Stimulated activated CD8-positive, alpha-beta memory T cell treated with anti-CD3 and anti-CD28 coated beads, Interleukin-12 subunit alpha, Interleukin-12 subunit beta, amount 100 ng/mL, for 24 hours (primary cell): ENCODE data around the gene TIGAR.

ENCODE experiments used
- DNase-seq: peaks from one replicate; pipeline ENCODE4 v3.0.0-alpha.2; 2020; ENCODE audit errors: extremely low read depth

The TIGAR gene

GRCh38 chr12:4303750-4304149, 17.3 kb upstream of the TIGAR start:
- DNase-seq = no peak

- no peak for DNase-seq
Observed at GRCh38 chr12:4307593-4308333, 13.2 kb upstream of the TIGAR start.

DNA sequence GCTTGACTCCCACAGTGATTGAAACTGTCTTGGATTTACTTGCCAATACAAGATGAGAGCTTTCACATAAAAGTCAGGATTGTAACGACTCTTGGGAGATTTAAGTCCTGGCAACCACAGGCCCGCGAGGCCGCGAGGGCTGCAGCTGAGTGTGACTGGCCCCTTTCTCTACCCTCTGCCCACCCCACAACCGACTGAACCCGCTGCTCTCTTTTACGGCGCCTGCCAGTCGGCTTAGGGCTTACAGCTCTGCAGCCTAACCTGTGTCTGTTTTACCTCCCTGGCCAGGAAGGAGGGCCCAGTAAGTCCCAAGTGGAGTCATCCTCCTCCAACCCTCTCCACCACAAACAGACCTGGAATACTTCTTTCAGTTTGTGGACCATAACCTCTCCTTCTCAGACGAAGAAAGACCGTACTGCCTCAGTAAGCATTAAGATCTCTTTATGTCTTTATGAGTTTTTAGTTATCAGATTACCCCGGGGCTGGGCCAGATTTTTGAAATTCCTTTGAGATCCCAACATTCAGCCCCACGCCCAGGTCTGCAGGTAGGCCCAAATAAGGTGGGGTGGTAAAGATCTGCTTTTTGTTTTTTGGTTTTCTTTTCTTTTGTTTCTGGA, 12.6 kb upstream of the TIGAR start:
- DNase-seq = no peak

GRCh38 chr12:4311776-4312175, 9.2 kb upstream of the TIGAR start:
- DNase-seq = no peak

DNA sequence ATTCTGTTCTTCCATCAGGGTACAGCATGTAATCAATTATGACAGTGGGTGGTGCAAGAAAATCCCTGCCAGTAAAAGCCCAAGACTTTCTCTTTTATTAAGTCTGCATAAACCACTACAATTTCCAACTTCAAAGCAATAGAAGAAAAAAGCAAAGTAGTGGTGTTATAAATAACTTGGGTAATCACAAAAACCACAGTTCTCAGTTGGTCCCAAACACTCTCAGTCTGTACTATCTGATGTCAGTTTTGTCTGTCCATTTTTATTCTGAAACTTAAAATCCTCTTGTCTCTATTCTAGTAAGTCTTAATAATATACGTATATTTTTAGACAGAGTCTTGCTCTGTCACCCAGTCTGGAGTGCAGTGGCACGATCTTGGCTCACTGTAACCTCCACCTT, 8.8 kb upstream of the TIGAR start:
- no peak for DNase-seq

GRCh38 chr12:4320497-4320852, 538 bp upstream of the TIGAR start:
- DNase-seq = no peak

DNA sequence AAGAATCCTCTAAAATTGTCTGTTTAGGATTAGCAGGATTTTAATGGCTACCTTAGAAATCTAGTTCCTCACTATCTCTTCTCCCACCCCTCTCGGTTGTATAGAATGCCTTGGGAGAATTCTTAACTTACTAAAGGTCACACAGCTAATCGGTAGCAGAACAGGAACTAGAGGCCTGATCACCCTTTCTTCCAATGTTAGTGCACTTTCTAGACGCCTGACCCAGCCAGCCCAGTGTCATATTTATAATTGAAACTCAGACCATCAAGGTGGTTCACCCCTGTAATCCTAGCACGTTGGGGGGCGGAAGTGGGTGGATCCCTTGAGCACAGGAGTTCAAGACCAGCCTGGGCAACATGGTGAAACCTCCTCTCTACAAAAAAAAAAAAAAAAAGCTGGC, 1.7 kb downstream of the TIGAR start:
- no peak for DNase-seq

DNA sequence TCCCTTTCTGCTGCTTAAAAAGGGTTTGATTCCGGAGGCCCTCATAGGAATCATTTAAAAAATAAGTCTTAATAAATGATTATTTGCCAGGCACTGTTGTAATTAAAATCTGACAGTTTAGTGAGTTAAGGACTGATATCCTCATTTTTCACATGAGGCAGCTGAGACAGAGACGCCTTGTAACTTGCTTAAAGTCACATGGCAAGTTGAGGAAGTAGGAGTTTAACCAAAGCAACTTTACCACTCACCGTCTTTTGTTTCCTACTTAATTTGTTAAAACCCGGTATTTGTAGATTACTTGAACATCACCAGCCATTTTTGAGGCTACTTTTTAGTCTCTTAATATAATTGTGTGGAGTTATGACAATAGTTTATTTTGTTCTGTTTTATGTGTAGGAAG, 2.4 kb downstream of the TIGAR start:
- DNase-seq = no peak

GRCh38 chr12:4324366-4324765, 3.4 kb downstream of the TIGAR start:
- no peak for DNase-seq

DNA sequence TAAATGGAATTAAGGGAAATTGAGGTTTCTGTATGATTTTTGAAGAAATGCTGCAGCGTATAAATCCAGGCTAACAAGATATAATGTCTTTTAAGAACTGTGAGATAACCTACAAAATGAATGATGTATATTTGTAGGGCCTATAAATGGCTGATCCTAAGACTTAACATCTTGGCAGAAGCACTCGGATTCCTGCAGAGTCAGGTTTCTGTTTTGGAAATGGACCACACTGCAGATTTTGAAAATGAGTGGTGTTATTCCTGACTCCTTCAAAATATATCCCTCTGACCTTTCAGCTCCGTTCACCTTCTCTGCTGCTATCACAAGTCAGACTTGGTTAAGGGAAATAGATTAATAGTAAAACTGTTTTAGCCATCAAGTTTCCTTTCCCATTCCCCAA, 5.0 kb downstream of the TIGAR start:
- no peak for DNase-seq

- no peak for DNase-seq
Observed at GRCh38 chr12:4327293-4327692, 6.3 kb downstream of the TIGAR start.

DNA sequence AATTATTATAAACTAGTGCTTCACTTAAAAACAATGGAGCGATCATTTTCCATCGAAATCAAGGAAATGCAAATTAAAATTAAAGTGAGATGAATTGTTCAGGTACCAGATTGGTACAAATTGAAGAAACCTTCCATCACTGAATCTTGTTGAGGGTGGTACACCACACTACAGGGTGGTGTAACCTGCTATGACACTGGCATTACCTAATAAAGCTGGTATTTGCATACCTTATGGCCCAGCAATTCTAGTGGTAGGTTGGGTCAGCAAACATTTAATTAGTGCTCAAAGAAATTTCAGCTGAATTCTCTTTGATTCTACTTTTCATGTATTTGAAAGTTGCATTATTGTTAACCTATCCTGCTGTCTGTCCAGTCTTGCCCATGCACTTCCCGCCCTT, 9.2 kb downstream of the TIGAR start:
- no peak for DNase-seq

DNA sequence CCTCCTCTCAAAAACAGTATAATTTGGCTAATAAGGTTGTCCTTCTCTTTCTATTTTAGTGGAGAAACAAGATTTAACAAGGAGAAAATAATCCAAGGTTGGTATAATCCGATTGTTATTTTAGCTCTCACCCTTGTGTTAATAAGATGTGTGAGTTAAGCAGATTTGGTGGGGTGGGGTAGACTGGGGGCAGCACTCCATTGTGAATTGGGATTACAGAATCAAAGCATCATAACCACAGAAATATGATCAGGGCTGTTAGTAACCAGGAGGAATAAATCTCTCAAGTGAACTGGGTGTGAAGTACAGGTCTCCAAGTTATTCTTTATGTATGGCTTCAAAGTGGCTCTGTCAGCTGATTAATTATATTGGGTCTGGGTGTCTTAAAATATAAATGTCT, 10.2 kb downstream of the TIGAR start:
- no peak for DNase-seq

GRCh38 chr12:4331842-4332241, 10.8 kb downstream of the TIGAR start:
- DNase-seq = no peak

DNA sequence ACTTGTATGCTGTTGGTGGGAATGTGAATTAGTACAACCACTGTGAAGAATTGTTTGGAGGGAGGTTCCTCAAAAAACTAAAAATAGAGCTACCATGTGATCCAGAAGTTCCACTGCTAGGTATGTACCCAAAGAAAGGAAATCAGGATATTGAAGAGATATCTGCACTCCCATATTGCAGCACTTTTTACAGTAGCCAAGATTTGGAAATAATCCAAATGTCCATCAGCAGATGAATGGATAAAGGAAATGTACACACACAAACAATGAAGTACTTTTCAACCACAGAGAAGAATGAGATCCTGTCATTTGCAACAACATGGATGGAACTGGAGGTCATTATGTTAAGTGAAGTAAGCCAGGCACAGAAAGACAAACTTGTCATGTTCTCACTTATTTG, 25.9 kb downstream of the TIGAR start:
- no peak for DNase-seq

DNA sequence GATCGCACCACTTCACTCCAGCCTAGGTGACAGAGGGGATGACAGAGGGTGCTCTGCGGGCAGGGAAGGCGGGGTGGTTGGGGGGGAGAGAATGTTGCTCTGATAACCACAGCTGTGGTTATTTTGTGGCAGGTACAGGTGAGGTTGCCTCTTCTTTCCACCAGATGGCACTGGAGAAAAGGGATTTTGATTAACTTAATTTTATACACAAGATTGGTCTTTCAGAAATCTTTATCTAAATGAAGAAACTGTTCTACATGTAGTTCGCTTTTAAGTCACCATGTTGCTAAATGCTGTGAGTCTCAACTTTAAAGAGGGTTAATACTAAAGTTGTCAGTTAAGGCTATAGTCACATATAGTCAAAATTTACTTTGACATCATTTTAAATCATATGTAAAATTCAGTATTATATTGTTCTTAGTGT, 32.8 kb downstream of the TIGAR start:
- DNase-seq = no peak

- DNase-seq = no peak
Observed at GRCh38 chr12:4355156-4356040, 34.4 kb downstream of the TIGAR start.

DNA sequence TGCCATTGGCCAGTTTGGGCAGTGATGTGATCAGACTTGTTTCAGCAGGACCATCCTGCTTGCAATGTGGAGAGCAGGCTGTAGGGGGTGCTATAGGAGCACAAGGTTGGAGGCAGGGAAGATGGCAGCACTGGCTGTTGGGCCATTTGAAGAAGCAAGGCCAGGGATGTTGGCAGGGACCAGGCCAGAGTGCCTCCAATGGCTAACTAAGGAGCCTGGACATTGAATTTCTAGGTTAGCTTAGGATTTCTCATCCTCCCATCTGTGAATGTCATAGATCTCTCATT, 35.0 kb downstream of the TIGAR start:
- no peak for DNase-seq

DNA sequence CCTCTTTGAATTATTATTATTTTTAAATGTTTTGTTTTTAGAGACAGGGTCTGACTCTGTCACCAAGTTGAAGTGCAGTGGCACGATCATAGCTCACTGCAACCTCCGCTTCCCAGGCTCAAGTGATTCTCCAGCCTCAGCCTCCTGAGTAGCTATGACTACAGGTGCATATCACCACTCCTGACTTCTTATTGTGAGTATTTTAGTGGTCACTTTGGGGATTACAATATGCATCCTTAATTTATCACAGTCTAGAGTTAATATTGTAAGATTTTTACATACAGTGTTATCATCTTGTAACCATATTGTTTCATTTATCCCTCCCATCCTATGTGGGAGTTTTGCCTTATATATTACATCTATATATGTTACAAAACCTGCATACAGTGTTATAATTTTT, 45.1 kb downstream of the TIGAR start:
- DNase-seq = no peak

- no peak for DNase-seq
Observed at GRCh38 chr12:4369548-4369947, 48.5 kb downstream of the TIGAR start.

GRCh38 chr12:4370265-4370664, 49.3 kb downstream of the TIGAR start:
- no peak for DNase-seq

DNA sequence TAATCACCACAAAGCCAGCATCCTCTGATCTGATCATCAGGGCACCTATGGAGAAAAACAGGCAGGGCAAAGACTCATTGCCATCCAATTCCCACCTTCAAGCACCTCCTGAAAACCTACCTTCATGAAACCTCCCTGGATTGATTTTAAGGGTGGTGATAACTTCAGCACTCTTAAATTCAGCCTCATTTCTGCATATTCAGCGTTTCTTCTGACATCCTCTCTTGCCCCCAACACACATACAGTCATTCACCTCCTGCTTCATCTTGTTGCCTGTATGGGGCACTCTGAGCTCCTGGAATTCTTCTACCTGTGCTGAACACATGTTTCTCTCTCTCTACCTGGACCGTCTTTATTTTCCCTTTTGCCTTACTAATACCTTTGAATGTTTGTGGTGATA, 51.6 kb downstream of the TIGAR start:
- DNase-seq = no peak

DNA sequence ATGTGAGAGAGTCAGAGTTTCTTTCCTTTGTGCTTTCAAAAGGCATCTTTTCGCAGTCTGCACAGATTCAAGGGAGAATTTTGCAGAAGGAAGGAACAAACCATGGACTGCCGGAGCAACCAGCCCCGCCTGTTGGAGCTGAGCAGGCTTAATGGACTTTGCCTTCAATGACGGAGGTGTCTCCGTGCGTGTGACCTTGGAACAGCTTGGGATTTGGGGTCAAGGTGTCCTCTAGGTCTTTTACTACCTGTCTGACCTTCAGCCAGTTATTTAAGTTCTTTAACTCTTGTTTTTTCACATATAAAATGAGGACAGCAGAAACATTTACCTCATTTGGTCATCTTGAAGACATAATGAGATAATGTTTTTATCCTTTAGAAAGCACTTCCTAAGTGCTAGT, 54.4 kb downstream of the TIGAR start:
- no peak for DNase-seq
